ENCODE data around the gene HNRNPH2.

Gene HNRNPH2

GRCh38 chrX:101462892-101463291 lies 54.9 kb downstream of the HNRNPH2 start:
- DNase-seq (ENCODE audit: low spot score), result peak; percentile 22
